Measurements from ENCODE around the gene AADAC.

DNA sequence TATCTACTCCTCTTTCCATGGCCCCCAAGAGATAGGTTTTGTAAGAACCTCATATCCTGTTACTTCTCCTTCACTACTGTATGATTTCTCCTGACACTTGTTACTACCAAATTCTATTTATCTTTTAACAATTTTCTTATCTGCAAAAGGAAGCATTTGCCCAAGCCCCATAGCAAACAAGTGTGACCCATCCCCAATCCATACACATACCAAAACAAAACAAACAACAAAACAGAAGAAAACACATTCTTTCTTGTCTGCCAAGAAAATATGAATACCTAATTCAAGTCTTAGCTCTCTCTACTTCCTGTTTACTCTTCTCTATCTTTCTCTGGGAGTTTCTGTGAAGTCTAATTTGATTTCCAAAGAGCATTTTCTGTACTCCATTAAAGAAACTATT, 39.0 kb upstream of the AADAC start:
- TF ChIP-seq, protein P1, sequence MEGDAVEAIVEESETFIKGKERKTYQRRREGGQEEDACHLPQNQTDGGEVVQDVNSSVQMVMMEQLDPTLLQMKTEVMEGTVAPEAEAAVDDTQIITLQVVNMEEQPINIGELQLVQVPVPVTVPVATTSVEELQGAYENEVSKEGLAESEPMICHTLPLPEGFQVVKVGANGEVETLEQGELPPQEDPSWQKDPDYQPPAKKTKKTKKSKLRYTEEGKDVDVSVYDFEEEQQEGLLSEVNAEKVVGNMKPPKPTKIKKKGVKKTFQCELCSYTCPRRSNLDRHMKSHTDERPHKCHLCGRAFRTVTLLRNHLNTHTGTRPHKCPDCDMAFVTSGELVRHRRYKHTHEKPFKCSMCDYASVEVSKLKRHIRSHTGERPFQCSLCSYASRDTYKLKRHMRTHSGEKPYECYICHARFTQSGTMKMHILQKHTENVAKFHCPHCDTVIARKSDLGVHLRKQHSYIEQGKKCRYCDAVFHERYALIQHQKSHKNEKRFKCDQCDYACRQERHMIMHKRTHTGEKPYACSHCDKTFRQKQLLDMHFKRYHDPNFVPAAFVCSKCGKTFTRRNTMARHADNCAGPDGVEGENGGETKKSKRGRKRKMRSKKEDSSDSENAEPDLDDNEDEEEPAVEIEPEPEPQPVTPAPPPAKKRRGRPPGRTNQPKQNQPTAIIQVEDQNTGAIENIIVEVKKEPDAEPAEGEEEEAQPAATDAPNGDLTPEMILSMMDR (IDR thresholded peaks at IDR 0.05) = no peak
- no peak for TF ChIP-seq POLR2A (IDR thresholded peaks at IDR 0.05)
